Ovary (tissue), 3 donors: ENCODE results near the gene PGPEP1.

Experiments used
- EP300 ChIP-seq: sonication (generic); formaldehyde crosslinking; IDR thresholded peaks from one replicate; pipeline ENCODE4 v1.6.1; 2017; ENCODE audit warnings: antibody characterized with exemption
- POLR2A ChIP-seq: fragments of 450-650 bp; IDR thresholded peaks from one replicate; pipeline ENCODE4 v1.6.1; 2017; ENCODE audit warnings: antibody characterized with exemption, mild to moderate bottlenecking, moderate library complexity
- TF ChIP-seq, protein P1 (sequence below), 3 donors: fragments of 450-650 bp in 2 of 3; fragments of 200-600 bp in 1 of 3; IDR thresholded peaks; one replicate each; pipeline versions ENCODE4 v1.5.1 to v1.8.0; 2016 to 2022; ENCODE audit warnings: antibody characterized with exemption in 3 of 3, mild to moderate bottlenecking in 1 of 3
- donor health status: DM: no; HTN: no; CAD: no.

DNA sequence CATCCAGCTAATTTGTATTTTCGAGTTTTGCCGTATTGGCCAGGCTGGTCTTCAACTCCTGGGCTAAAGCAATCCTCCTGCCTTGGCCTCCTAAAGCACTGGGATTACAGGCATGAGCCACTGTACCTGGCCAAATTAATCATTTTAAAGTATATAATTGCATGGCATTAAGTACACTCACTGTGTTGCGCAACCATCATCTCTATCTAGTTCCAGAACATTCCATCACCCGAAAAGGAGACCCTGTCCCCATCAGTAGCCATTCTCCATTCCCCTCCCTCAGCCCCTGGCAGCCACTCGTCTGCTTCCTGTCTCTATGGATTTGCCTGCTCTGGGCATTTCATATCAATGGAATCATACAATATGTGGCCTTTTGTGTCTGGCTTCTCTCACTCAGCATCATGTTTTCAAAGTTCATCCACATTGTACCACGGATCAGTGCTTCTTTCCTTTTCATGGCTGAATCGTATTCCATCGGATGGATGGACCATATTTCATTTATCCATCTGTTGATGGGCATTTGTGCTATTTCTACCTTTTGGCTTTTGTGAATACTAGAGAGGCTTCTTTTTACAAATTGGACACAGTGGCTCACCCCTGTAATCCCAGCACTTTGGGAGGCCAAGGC is 13.1 kb downstream of the PGPEP1 start:
- TF ChIP-seq, protein P1, sequence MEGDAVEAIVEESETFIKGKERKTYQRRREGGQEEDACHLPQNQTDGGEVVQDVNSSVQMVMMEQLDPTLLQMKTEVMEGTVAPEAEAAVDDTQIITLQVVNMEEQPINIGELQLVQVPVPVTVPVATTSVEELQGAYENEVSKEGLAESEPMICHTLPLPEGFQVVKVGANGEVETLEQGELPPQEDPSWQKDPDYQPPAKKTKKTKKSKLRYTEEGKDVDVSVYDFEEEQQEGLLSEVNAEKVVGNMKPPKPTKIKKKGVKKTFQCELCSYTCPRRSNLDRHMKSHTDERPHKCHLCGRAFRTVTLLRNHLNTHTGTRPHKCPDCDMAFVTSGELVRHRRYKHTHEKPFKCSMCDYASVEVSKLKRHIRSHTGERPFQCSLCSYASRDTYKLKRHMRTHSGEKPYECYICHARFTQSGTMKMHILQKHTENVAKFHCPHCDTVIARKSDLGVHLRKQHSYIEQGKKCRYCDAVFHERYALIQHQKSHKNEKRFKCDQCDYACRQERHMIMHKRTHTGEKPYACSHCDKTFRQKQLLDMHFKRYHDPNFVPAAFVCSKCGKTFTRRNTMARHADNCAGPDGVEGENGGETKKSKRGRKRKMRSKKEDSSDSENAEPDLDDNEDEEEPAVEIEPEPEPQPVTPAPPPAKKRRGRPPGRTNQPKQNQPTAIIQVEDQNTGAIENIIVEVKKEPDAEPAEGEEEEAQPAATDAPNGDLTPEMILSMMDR (IDR thresholded peaks at IDR 0.05), result no peak
- no peak for TF ChIP-seq POLR2A
- no peak for TF ChIP-seq EP300
